ENCODE data around the gene DENND1A.

DENND1A gene

DNA sequence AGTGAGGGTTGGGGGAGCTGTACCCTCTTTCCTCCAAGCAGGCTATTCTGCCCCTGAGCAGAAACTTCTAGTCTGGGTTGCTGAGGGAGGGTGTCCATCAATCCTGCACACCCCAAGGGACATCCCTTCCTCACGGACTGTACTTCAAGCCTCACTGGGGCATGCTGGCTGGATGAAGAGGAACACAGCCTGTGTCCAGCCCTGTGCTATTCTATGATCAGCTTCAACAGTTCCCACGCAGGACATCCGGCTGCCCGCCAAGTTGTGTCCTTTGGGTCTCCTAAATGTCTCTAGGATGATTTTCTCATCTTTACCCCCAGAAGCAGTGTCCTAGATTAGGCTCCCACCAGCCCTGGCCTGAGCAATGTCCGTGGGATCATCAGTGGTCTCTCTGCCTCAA, 505.8 kb downstream of the DENND1A start:
- TF ChIP-seq, protein P1, sequence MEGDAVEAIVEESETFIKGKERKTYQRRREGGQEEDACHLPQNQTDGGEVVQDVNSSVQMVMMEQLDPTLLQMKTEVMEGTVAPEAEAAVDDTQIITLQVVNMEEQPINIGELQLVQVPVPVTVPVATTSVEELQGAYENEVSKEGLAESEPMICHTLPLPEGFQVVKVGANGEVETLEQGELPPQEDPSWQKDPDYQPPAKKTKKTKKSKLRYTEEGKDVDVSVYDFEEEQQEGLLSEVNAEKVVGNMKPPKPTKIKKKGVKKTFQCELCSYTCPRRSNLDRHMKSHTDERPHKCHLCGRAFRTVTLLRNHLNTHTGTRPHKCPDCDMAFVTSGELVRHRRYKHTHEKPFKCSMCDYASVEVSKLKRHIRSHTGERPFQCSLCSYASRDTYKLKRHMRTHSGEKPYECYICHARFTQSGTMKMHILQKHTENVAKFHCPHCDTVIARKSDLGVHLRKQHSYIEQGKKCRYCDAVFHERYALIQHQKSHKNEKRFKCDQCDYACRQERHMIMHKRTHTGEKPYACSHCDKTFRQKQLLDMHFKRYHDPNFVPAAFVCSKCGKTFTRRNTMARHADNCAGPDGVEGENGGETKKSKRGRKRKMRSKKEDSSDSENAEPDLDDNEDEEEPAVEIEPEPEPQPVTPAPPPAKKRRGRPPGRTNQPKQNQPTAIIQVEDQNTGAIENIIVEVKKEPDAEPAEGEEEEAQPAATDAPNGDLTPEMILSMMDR (IDR thresholded peaks at IDR 0.05; ENCODE audit: low read depth, low read length): no peak

DNA sequence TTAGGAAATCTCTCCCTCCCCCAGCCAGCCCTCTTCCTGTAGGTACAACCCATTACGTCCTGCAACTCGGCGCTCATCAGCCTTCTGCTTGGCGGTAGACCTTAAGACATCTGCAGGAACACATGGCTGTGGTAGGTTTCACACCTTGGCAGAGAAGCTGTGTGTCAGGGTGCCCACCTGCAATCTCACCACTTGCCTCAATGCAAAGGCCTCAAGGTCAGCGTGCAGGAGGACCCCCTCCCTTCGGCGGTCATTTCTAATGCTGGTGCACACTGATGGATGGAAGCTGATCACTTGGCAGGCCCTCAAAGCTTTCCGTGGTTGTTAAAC, 506.6 kb downstream of the DENND1A start:
- H3K4me3 ChIP-seq (replicated peaks in 1 of 2; ENCODE audit: low read depth in 2 of 2, low read length in 2 of 2): no peak overlapping the region
- TF ChIP-seq, protein P1 (IDR thresholded peaks at IDR 0.05; ENCODE audit: low read depth, low read length): no peak
- no peak for DNase-seq (ENCODE audit: low read depth in 2 of 2)

More for the DNA sequence above, 505.8 kb downstream of the DENND1A start:
- H3K4me3 ChIP-seq (replicated peaks in 1 of 2; ENCODE audit: low read depth in 2 of 2, low read length in 2 of 2): no peak overlapping the region
- DNase-seq (ENCODE audit: low read depth in 2 of 2): no peak

DNA sequence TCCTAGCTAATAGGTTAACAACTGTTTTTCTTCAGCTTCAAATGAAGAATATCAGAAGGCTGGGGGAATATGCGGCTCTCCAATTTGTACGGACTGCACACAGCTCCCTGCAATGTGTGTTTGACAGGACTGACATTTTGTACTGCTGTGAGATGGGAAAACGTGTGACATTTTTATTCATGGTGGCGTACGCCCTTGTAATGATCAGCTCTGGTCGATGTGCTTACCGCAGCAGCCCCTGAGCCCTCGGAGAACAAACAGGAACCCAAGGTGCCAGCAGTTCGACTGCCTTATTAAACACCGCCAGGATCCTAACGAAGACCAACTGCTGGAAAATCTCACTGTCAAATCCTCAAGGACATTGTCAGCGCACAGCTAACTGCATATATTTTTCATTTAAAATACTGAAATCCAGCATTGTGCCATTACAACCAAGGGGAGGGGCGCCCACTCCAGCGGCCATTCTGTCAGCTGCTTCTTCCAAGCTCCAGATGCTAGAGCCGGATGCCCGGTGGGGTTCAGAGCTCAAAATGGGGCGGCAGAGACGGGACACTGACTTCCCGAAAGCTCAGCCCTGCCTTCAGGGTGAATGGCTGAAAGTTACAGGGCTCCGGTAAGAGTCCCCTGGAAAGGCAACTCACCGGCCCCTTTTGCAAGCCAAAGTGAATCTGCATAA, 507.2 kb downstream of the DENND1A start:
- H3K4me3 ChIP-seq (replicated peaks in 1 of 2; ENCODE audit: low read depth in 2 of 2, low read length in 2 of 2): no peak overlapping the region
- DNase-seq (ENCODE audit: low read depth in 2 of 2): no peak
- TF ChIP-seq, protein P1 (IDR thresholded peaks at IDR 0.05; ENCODE audit: low read depth, low read length): no peak

DNA sequence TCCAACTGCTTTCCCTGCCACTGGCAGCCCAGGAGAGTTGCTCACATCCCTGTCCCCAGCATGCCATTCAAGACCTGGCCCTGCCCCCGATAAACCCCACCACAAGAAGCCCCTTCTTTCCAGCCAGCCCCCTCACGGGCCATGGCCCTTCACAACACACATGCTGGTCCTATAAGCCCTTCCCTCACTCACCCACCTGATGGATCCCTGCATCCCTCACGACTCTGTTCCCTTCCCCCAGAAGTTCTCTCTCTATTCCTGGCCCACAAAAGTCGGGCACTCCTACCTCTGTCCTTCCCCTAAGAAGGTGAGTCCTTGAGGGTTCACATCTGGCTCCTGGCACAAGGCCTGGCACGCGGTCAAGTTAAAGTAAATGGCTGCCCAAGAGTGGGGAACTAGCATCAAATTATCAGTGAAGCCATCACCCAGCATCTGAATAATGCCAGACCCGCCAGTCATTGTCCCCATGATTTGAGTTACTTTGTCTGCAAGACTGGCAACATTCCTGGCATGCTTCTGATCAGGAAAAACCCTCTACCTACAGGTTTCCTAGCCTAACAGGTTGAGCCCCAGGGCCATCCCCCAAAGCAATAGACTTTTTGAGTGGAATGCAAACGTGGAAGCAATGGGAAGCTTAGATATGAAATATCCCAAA, 508.0 kb downstream of the DENND1A start:
- H3K4me3 ChIP-seq (replicated peaks in 1 of 2; ENCODE audit: low read depth in 2 of 2, low read length in 2 of 2): no peak overlapping the region
- DNase-seq (ENCODE audit: low read depth in 2 of 2): no peak
- TF ChIP-seq, protein P1 (IDR thresholded peaks at IDR 0.05; ENCODE audit: low read depth, low read length): no peak

DNA sequence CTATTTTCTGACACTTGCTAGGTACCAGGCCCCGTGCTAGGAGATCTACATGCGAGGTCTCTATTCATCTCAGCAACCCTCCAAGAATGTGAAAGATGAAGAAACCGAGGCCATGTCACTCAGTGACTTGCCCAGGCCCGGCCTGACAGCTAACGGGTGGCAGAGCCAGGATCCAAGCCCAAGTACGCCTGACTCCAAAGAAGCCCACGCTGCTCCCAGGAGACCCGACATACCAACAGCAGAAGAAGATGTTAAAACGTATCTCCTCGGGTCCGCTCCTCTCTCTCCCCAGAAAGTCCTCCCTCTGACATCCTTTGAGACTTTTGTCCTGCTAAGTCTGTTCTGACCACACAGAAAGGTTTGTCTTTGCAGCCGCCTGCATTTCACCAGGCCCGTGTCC, 508.7 kb downstream of the DENND1A start:
- H3K4me3 ChIP-seq (replicated peaks in 1 of 2; ENCODE audit: low read depth in 2 of 2, low read length in 2 of 2): no peak overlapping the region
- TF ChIP-seq, protein P1 (IDR thresholded peaks at IDR 0.05; ENCODE audit: low read depth, low read length): no peak
- DNase-seq (ENCODE audit: low read depth in 2 of 2): no peak

DNA sequence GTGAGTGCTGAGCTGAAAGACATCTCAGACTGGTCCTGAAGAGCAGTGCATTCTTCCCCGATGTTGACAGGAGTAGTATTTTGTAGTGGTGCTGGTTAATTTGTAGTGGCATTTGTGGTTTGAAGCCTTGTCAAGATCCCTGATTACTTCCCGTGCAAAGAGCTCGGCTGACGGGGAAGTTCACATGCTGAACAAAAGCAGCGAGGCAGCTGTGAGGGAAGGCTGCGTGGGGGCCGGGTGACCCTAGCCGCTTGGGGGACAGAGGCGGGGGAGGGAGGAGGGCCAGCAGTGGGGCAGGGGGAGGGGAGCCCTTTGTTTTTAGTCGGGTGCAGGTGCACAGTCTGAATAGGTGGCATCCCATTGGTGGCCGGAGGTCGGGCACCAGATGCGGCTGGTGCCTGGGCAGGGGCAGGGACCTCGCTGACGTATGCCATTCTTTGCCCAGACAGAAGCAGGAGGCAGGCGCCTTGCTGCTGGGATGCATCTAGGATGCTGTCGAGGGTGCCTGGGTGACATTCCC, 509.3 kb downstream of the DENND1A start:
- TF ChIP-seq, protein P1 (IDR thresholded peaks at IDR 0.05; ENCODE audit: low read depth, low read length): no peak
- no peak for DNase-seq (ENCODE audit: low read depth in 2 of 2)
- no peak overlapping the region for H3K4me3 ChIP-seq (replicated peaks in 1 of 2; ENCODE audit: low read depth in 2 of 2, low read length in 2 of 2)
